DOHH2 (cell line): Measurements from ENCODE around the gene INCENP.

Source experiments
- H3F3A ChIP-seq: fragments of 200-600 bp; sonication (generic), shearing (Covaris generic); 2 replicates; pipeline ENCODE4 v1.6.0; 2016; ENCODE audit warnings: antibody characterized with exemption, mild to moderate bottlenecking; ENCODE audit not compliant: control insufficient read depth, insufficient read depth
- H3K27ac ChIP-seq: fragments of 200-600 bp; sonication (generic); 2 replicates; pipeline ENCODE4 v1.5.1; 2014; ENCODE audit warnings: low read depth, mild to moderate bottlenecking, low read length, moderate library complexity
- H3K27me3 ChIP-seq: fragments of 200-600 bp; sonication (generic); 2 replicates; pipeline ENCODE4 v1.6.1; 2014; ENCODE audit warnings: mild to moderate bottlenecking, low read length, mixed read lengths; ENCODE audit not compliant: control insufficient read depth
- H3K36me3 ChIP-seq: fragments of 200-600 bp; sonication (generic); 2 replicates; pipeline ENCODE4 v1.6.1; 2014; ENCODE audit warnings: mild to moderate bottlenecking, low read length, moderate library complexity, mixed read lengths; ENCODE audit not compliant: control insufficient read depth
- H3K4me1 ChIP-seq: fragments of 200-600 bp; sonication (generic); 2 replicates; pipeline ENCODE4 v1.6.1; 2014; ENCODE audit warnings: mild to moderate bottlenecking, low read length, mixed read lengths; ENCODE audit not compliant: control insufficient read depth
- H3K4me2 ChIP-seq: fragments of 200-600 bp; sonication (generic); 2 replicates; pipeline ENCODE4 v1.6.0; 2014; ENCODE audit warnings: mild to moderate bottlenecking, low read length, moderate library complexity
- H3K4me3 ChIP-seq: fragments of 200-600 bp; sonication (generic); 2 replicates; pipeline ENCODE4 v1.5.1; 2014; ENCODE audit warnings: mild to moderate bottlenecking, low read length, mixed read lengths
- H3K79me2 ChIP-seq: fragments of 200-600 bp; sonication (generic); 2 replicates; pipeline ENCODE4 v1.6.1; 2014; ENCODE audit warnings: mild to moderate bottlenecking, low read length, mixed read lengths; ENCODE audit not compliant: control insufficient read depth
- H3K9me2 ChIP-seq: fragments of 200-600 bp; sonication (generic); replicated peaks from 2 replicates; pipeline ENCODE4 v1.6.1; 2014; ENCODE audit warnings: mild to moderate bottlenecking, low read length, mixed read lengths; ENCODE audit not compliant: control insufficient read depth
- H3K9me3 ChIP-seq: fragments of 200-600 bp; sonication (generic); 2 replicates; pipeline ENCODE4 v1.6.1; 2014; ENCODE audit warnings: antibody characterized with exemption, low read length, mixed read lengths; ENCODE audit not compliant: control insufficient read depth, insufficient read depth
- H4K20me1 ChIP-seq: fragments of 200-600 bp; sonication (generic); 2 replicates; pipeline ENCODE4 v1.6.0; 2014; ENCODE audit warnings: low read depth, mild to moderate bottlenecking, antibody characterized with exemption, low read length, moderate library complexity; ENCODE audit not compliant: control insufficient read depth, insufficient read depth
- EZH2phosphoT487 ChIP-seq: fragments of 200-600 bp; sonication (generic); IDR thresholded peaks from 2 replicates; pipeline ENCODE4 v1.6.1; 2017; ENCODE audit warnings: borderline replicate concordance, mild to moderate bottlenecking, antibody characterized with exemption, low read length, moderate library complexity, mixed read lengths
- TF ChIP-seq, protein P1 (sequence below): fragments of 200-600 bp; sonication (generic); IDR thresholded peaks from one replicate; pipeline ENCODE4 v1.5.1; 2014; ENCODE audit warnings: antibody characterized with exemption, mild to moderate bottlenecking, low read depth, low read length; ENCODE audit not compliant: poor library complexity, severe bottlenecking

Gene INCENP

DNA sequence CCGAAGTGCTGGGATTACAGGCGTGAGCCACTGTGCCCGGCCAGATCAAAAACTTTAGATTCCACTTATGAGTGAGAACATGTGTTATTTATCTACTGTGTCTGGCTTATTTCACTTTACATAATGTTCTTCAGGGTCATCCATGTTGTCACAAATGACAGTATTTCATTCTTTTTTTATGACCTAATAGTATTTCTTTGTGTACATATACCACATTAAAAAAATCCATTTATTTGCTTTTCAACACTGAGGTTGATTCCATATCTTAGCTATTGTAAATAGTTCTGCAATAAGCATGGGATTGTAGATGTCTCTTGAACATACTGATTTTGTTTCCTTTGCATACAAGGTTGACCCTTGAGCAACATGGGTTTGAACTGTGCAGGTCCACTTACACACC, 53.0 kb downstream of the INCENP start:
- no peaks in the 10 kb centered on the region for H3F3A ChIP-seq
- H3K9me2 ChIP-seq, result no peaks in the 10 kb centered on the region
- no peaks in the 10 kb centered on the region for H4K20me1 ChIP-seq
- no peak overlapping the region for H3K4me2 ChIP-seq
- no peaks in the 10 kb centered on the region for H3K36me3 ChIP-seq
- no peak overlapping the region for H3K4me3 ChIP-seq
- no peak overlapping the region for H3K27ac ChIP-seq
- H3K79me2 ChIP-seq, result no peaks in the 10 kb centered on the region
- H3K4me1 ChIP-seq, result no peaks in the 10 kb centered on the region
- TF ChIP-seq, protein P1, sequence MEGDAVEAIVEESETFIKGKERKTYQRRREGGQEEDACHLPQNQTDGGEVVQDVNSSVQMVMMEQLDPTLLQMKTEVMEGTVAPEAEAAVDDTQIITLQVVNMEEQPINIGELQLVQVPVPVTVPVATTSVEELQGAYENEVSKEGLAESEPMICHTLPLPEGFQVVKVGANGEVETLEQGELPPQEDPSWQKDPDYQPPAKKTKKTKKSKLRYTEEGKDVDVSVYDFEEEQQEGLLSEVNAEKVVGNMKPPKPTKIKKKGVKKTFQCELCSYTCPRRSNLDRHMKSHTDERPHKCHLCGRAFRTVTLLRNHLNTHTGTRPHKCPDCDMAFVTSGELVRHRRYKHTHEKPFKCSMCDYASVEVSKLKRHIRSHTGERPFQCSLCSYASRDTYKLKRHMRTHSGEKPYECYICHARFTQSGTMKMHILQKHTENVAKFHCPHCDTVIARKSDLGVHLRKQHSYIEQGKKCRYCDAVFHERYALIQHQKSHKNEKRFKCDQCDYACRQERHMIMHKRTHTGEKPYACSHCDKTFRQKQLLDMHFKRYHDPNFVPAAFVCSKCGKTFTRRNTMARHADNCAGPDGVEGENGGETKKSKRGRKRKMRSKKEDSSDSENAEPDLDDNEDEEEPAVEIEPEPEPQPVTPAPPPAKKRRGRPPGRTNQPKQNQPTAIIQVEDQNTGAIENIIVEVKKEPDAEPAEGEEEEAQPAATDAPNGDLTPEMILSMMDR, result no peak
- TF ChIP-seq EZH2phosphoT487, result no peak
- peaks cover 26% of the 10 kb centered on the region for H3K27me3 ChIP-seq
- no peaks in the 10 kb centered on the region for H3K9me3 ChIP-seq

DNA sequence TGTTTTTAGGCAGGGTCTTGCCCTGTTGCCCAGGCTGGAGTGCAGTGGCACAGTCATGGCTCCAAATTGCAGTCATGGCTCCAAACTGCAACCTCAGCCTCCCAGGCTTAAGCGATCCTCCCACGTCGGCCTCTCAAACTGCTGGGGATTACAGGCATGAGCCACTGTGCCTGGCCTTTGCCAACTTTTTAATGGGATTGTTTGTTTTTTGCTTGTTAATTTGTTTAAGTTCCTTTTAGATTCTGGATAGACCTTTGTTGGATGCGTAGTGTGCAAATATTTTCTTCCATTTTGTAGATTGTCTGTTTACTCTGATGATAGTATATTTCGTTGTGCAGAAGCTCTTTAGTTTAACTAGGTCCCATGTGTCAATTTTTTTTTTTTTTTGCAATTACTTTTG, 56.2 kb downstream of the INCENP start:
- H3K9me3 ChIP-seq, result no peaks in the 10 kb centered on the region
- no peak overlapping the region for H3K4me2 ChIP-seq
- H3F3A ChIP-seq, result no peaks in the 10 kb centered on the region
- H3K27me3 ChIP-seq, result peaks cover 23% of the 10 kb centered on the region
- H3K79me2 ChIP-seq, result no peaks in the 10 kb centered on the region
- no peaks in the 10 kb centered on the region for H3K9me2 ChIP-seq
- TF ChIP-seq EZH2phosphoT487, result no peak
- TF ChIP-seq, protein P1, result no peak
- H4K20me1 ChIP-seq, result no peaks in the 10 kb centered on the region
- no peak overlapping the region for H3K27ac ChIP-seq
- no peak overlapping the region for H3K4me3 ChIP-seq
- H3K36me3 ChIP-seq, result no peaks in the 10 kb centered on the region
- no peaks in the 10 kb centered on the region for H3K4me1 ChIP-seq

DNA sequence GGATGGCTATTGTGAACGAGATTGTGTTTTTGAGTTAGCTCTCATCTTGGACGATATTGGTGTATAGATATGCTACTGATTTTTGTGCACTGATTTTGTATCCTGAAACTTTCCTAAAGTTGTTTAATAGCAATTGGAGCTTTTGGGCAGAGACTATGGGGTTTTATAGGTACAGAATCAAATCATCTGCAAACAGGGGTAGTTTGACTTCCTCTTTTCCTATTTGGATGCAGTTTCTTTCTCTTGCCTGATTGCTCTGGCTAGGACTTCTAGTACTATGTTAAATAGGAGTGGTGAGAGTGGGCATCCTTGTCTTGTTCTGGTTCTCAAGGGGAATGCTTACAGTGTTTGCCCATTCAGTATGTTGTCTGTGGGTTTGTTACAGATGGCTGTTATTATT, 57.3 kb downstream of the INCENP start:
- no peaks in the 10 kb centered on the region for H3K4me1 ChIP-seq
- no peaks in the 10 kb centered on the region for H3K9me2 ChIP-seq
- H3K27me3 ChIP-seq, result peaks cover 23% of the 10 kb centered on the region
- no peak overlapping the region for H3K4me2 ChIP-seq
- H3K36me3 ChIP-seq, result no peaks in the 10 kb centered on the region
- no peaks in the 10 kb centered on the region for H3K9me3 ChIP-seq
- H3K27ac ChIP-seq, result no peak overlapping the region
- no peaks in the 10 kb centered on the region for H4K20me1 ChIP-seq
- no peak for TF ChIP-seq EZH2phosphoT487
- TF ChIP-seq, protein P1, result no peak
- H3K4me3 ChIP-seq, result no peak overlapping the region
- H3F3A ChIP-seq, result no peaks in the 10 kb centered on the region
- no peaks in the 10 kb centered on the region for H3K79me2 ChIP-seq
